Esophagus squamous epithelium (tissue), 4 donors: ENCODE results near the gene RANBP9.

Experiments used
- CTCF ChIP-seq, 6 experiments: fragments of 450-650 bp in 4 of 6; fragments of 200-600 bp in 2 of 6; sonication (generic) in 2 of 6; IDR thresholded peaks; one replicate each; pipeline ENCODE4 v1.5.1; 2016 to 2019; ENCODE audit warnings: antibody characterized with exemption in 6 of 6, mild to moderate bottlenecking in 4 of 6, moderate library complexity in 4 of 6
- POLR2A ChIP-seq, 4 donors: fragments of 450-650 bp; IDR thresholded peaks; one replicate each; pipeline ENCODE4 v1.6.1; 2017; ENCODE audit warnings: antibody characterized with exemption in 4 of 4, mild to moderate bottlenecking in 4 of 4, moderate library complexity in 3 of 4

GRCh38 chr6:13673825-13674444 lies 37.7 kb downstream of the RANBP9 start:
- TF ChIP-seq POLR2A (IDR thresholded peaks at IDR 0.05) (no peak), CTCF (IDR thresholded peaks at IDR 0.05) (no peak)
